ENCODE measurements around the gene PCDHGC3.
"Not testable (repeated sequence)": the region's sequence is repeated elsewhere in the genome, so short reads cannot be mapped to it uniquely, and the experiment has no call there.

The PCDHGC3 gene

GRCh38 chr5:141475625-141476131, at the start of gene PCDHGC3:
TSS of gene PCDHGC3 (plus strand) at chr5:141475966. CDS start at chr5:141476117, 151 bp downstream.
- DNase-seq, result peak; percentile 97

DNA sequence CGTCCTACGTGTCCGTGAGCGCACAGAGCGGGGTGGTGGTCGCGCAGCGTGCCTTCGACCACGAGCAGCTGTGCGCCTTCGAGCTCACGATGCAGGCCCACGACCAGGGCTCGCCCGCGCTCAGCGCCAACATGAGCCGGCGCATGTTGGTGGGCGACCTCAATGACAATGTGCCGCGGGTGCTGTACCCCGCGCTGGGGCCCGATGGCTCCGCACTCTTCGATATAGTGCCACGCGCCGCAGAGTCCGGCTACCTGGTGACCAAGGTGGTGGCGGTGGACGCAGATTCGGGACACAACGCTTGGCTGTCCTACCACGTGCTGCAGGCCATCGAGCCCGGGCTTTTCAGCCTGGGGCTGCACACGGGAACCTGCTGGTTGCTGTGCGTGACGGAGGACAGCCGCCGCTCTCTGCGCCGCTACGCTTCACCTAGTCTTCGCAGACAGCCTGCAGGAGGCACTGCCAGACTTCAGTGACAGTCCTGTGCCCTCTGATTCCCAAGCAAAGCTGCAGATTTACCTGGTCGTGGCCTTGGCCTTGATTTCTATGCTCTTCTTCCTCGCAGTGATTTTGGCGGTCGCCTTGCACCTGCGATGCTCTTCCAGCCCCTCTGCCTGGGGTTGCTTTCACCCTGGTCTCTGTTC, 47.9 kb upstream of the PCDHGC3 start:
- no peak for DNase-seq

- peak; percentile 89 for DNase-seq
Measured at GRCh38 chr5:141430332-141431113, 45.2 kb upstream of the PCDHGC3 start, which contains the start of gene PCDHGA12. TSS of gene PCDHGA12 (plus strand) at chr5:141430507. CDS start at chr5:141430760, 253 bp downstream.

DNA sequence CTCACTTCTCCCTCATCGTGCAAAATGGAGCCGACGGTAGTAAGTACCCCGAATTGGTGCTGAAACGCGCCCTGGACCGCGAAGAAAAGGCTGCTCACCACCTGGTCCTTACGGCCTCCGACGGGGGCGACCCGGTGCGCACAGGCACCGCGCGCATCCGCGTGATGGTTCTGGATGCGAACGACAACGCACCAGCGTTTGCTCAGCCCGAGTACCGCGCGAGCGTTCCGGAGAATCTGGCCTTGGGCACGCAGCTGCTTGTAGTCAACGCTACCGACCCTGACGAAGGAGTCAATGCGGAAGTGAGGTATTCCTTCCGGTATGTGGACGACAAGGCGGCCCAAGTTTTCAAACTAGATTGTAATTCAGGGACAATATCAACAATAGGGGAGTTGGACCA, 44.5 kb upstream of the PCDHGC3 start:
- no peak for DNase-seq

- not testable (repeated sequence) for DNase-seq
Measured at GRCh38 chr5:141432308-141432707, 43.5 kb upstream of the PCDHGC3 start.

DNA sequence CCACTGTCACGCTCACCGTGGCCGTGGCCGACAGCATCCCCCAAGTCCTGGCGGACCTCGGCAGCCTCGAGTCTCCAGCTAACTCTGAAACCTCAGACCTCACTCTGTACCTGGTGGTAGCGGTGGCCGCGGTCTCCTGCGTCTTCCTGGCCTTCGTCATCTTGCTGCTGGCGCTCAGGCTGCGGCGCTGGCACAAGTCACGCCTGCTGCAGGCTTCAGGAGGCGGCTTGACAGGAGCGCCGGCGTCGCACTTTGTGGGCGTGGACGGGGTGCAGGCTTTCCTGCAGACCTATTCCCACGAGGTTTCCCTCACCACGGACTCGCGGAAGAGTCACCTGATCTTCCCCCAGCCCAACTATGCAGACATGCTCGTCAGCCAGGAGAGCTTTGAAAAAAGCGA, 43.0 kb upstream of the PCDHGC3 start:
- not testable (repeated sequence) for DNase-seq

GRCh38 chr5:141434006-141434405, 41.8 kb upstream of the PCDHGC3 start:
- DNase-seq, result no peak

GRCh38 chr5:141437221-141437620, 38.5 kb upstream of the PCDHGC3 start:
- DNase-seq, result peak; percentile 41

GRCh38 chr5:141439411-141440141, 36.2 kb upstream of the PCDHGC3 start:
- peak; percentile 48 for DNase-seq

- DNase-seq, result no peak
Measured at GRCh38 chr5:141440341-141440740, 35.4 kb upstream of the PCDHGC3 start.

- no peak for DNase-seq
Measured at GRCh38 chr5:141441571-141442170, 34.1 kb upstream of the PCDHGC3 start.

GRCh38 chr5:141465351-141465750, 10.4 kb upstream of the PCDHGC3 start:
- DNase-seq, result peak; percentile 37

GRCh38 chr5:141476132-141476911, 556 bp downstream of the PCDHGC3 start:
- DNase-seq, result peak; percentile 78

DNA sequence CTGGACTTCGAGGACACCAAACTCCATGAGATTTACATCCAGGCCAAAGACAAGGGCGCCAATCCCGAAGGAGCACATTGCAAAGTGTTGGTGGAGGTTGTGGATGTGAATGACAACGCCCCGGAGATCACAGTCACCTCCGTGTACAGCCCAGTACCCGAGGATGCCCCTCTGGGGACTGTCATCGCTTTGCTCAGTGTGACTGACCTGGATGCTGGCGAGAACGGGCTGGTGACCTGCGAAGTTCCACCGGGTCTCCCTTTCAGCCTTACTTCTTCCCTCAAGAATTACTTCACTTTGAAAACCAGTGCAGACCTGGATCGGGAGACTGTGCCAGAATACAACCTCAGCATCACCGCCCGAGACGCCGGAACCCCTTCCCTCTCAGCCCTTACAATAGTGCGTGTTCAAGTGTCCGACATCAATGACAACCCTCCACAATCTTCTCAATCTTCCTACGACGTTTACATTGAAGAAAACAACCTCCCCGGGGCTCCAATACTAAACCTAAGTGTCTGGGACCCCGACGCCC, 1.3 kb downstream of the PCDHGC3 start:
- DNase-seq, result no peak

DNA sequence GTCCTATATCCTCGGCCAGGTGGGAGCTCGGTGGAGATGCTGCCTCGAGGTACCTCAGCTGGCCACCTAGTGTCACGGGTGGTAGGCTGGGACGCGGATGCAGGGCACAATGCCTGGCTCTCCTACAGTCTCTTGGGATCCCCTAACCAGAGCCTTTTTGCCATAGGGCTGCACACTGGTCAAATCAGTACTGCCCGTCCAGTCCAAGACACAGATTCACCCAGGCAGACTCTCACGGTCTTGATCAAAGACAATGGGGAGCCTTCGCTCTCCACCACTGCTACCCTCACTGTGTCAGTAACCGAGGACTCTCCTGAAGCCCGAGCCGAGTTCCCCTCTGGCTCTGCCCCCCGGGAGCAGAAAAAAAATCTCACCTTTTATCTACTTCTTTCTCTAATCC, 2.0 kb downstream of the PCDHGC3 start:
- DNase-seq, result no peak

DNA sequence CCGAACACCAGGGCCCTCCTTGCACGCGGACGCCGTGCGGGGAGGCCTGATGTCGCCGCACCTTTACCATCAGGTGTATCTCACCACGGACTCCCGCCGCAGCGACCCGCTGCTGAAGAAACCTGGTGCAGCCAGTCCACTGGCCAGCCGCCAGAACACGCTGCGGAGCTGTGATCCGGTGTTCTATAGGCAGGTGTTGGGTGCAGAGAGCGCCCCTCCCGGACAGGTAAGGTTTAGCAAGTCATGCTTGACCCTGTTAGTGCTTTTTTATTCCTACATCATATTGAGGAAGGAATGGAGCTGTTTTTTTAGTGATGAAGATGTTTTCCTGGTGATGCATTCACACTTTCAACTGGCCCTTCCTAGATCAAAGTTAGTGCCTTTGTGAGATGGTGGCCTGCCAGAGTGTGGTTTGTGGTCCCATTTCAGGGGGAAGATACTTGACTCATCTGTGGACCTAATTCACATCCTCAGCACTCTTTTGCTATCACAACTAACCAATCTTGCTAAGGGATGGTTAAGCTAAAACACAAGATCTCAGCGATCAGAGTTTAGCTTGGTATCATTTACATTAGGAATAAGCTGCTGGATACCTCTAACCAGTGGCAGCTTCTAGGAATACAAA, 2.7 kb downstream of the PCDHGC3 start:
- DNase-seq, result peak; percentile 60

DNA sequence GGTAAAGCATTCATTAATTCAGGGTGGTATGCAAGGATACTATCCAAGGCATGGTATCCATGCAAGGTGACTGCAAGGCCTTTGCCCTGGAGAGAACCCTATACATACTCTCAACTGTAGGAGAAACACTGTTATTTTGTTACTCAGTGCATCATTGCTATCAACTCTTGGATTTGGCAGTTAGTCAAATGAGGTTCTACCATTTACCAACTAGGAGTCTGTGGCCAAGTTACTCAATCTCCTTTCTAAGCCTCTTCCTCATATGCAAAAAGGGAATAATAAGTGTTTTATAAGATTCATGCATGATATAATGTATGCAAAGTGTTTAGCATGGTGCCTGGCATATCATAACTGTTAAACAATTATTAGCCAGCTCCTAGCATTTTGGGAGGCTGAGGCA, 4.0 kb downstream of the PCDHGC3 start:
- DNase-seq, result peak; percentile 36

GRCh38 chr5:141483902-141484301, 8.1 kb downstream of the PCDHGC3 start:
- DNase-seq, result no peak

GRCh38 chr5:141484310-141484640, 8.5 kb downstream of the PCDHGC3 start:
- no peak for DNase-seq

- no peak for DNase-seq
Measured at GRCh38 chr5:141484641-141485311, 9.0 kb downstream of the PCDHGC3 start, which contains the start of gene PCDHGC4. TSS of gene PCDHGC4 (plus strand) at chr5:141485030. CDS start at chr5:141485174, 144 bp downstream.
